Stimulated activated CD8-positive, alpha-beta memory T cell treated with anti-CD3 and anti-CD28 coated beads, Interleukin-15, amount 100 ng/mL, for 4 hours (primary cell): ENCODE data around the gene NDUFA3.

ENCODE experiments used
- DNase-seq, 2 donors: peaks; one replicate each; pipeline ENCODE4 v3.0.0-alpha.2; 2020; ENCODE audit warnings: low read depth in 2 of 2

NDUFA3 gene

GRCh38 chr19:54107876-54108490, 5.3 kb downstream of the NDUFA3 start:
- DNase-seq, result no peak

GRCh38 chr19:54108496-54108895, 5.8 kb downstream of the NDUFA3 start:
- DNase-seq, result no peak

- DNase-seq, result no peak
These were observed 7.0 kb downstream of the NDUFA3 start for GRCh38 chr19:54109651-54110050.

GRCh38 chr19:54114340-54115108, 11.9 kb downstream of the NDUFA3 start:
- no peak for DNase-seq

GRCh38 chr19:54115109-54116063, 12.7 kb downstream of the NDUFA3 start, which contains the start of the genes PRPF31 and TFPT:
Gene PRPF31, plus strand, starts transcription at chr19:54115754. Its CDS starts 2,525 bp downstream, at chr19:54118279.
Gene TFPT, minus strand, starts transcription at chr19:54115657. Its CDS starts 388 bp downstream, at chr19:54115269.
- peak; percentile 87 to 97 for DNase-seq

GRCh38 chr19:54121259-54121658, 18.6 kb downstream of the NDUFA3 start:
- no peak for DNase-seq

- DNase-seq, result no peak
These were observed 21.0 kb downstream of the NDUFA3 start for GRCh38 chr19:54123682-54124081.

GRCh38 chr19:54124393-54124792, 21.7 kb downstream of the NDUFA3 start:
- DNase-seq, result no peak

- no peak for DNase-seq
These were observed 23.1 kb downstream of the NDUFA3 start for GRCh38 chr19:54125713-54126112.

GRCh38 chr19:54127688-54128440, 25.2 kb downstream of the NDUFA3 start:
- no peak for DNase-seq

- no peak for DNase-seq
These were observed 25.7 kb downstream of the NDUFA3 start for GRCh38 chr19:54128441-54128725.

- DNase-seq, result no peak
These were observed 26.4 kb downstream of the NDUFA3 start for GRCh38 chr19:54128796-54129616.

GRCh38 chr19:54129617-54129996, 27.0 kb downstream of the NDUFA3 start:
- no peak for DNase-seq

GRCh38 chr19:54133312-54133956, 30.8 kb downstream of the NDUFA3 start:
- DNase-seq, result no peak

GRCh38 chr19:54133957-54134590, 31.4 kb downstream of the NDUFA3 start:
- DNase-seq, result no peak

GRCh38 chr19:54136086-54136863, 33.6 kb downstream of the NDUFA3 start:
- DNase-seq, result no peak

GRCh38 chr19:54136864-54137698, 34.4 kb downstream of the NDUFA3 start:
- peak; percentile 98 to 99 for DNase-seq
